Colonic mucosa (tissue), 4 donors: ENCODE results near the gene AEBP1. TPM values are rescaled to one million over a fixed set of nuclear protein-coding genes. Genes with fewer than 3 reads are reported as not detected.

Experiments
- DNase-seq: peaks from one replicate; pipeline ENCODE4 v3.0.0-alpha.2; 2020
- H3K27ac ChIP-seq: fragments of 200-600 bp; one replicate; pipeline ENCODE4 v1.8.0; 2021
- H3K27me3 ChIP-seq: fragments of 200-600 bp; one replicate; pipeline ENCODE4 v1.8.0; 2021
- H3K36me3 ChIP-seq: fragments of 200-600 bp; one replicate; pipeline ENCODE4 v1.8.0; 2021
- H3K4me1 ChIP-seq: fragments of 200-600 bp; one replicate; pipeline ENCODE4 v1.8.0; 2021; ENCODE audit warnings: mild to moderate bottlenecking
- H3K4me3 ChIP-seq: fragments of 200-600 bp; one replicate; pipeline ENCODE4 v1.8.0; 2021
- H3K9ac ChIP-seq, 2 donors: one replicate each; pipeline ENCODE4 v1.7.0; 2013; ENCODE audit warnings: control low read depth in 2 of 2, low read depth in 2 of 2, low read length in 2 of 2
- H3K9me3 ChIP-seq: fragments of 200-600 bp; one replicate; pipeline ENCODE4 v1.8.0; 2021
- CTCF ChIP-seq: fragments of 200-600 bp; IDR thresholded peaks from one replicate; pipeline ENCODE4 v1.8.0; 2022; ENCODE audit warnings: antibody characterized with exemption, mild to moderate bottlenecking
- intact Hi-C: fragments of 100-400 bp; cut with DNase I; formaldehyde crosslinking; loops from one replicate; pipeline ENCODE4 v1.14.1; 2022
- microRNA-seq: library from miRNA; unstranded; fragments of <30 nt; microRNA quantifications from one replicate; pipeline ENCODE4, GENCODE V29; 2019
- total RNA-seq, 2 donors: library from RNA; stranded (reverse); fragmentation: NEBNext Ultra II Directional in 1 of 2; extraction: Animal tissue kit (Norgen Biotek cat#: 25700) in 1 of 2; gene quantifications; one replicate each; pipeline ENCODE4 v1.2.1, GENCODE V29; 2021
- donor health status: healthy.
- donor health status: DM: no; HTN: no; CAD: no.
- donor health status: DM: no; HTN: no; CAD: no.

Gene AEBP1
- total RNA-seq, 2 donors from 2014 or later: 21.4 to 30.4 TPM

- Histone ChIP-seq H3K4me1 (no peaks in the 10 kb centered on the region), H3K4me3 (no peak overlapping the region), H3K27ac (no peak overlapping the region), H3K9me3 (no peaks in the 10 kb centered on the region), H3K9ac (no peak overlapping the region), H3K27me3 (no peaks in the 10 kb centered on the region), H3K36me3 (no peaks in the 10 kb centered on the region)
- no peak for DNase-seq
- intact Hi-C loops: no loop called here
- no peak for TF ChIP-seq CTCF
Observed at GRCh38 chr7:44161371-44161770, 57.2 kb downstream of the AEBP1 start.

- intact Hi-C loops: no loop called here
- Histone ChIP-seq H3K4me3 (no peak overlapping the region), H3K27me3 (no peaks in the 10 kb centered on the region), H3K4me1 (no peaks in the 10 kb centered on the region), H3K36me3 (no peaks in the 10 kb centered on the region), H3K27ac (no peak overlapping the region), H3K9me3 (no peaks in the 10 kb centered on the region), H3K9ac (no peak overlapping the region)
- DNase-seq: no peak
- no peak for TF ChIP-seq CTCF
Observed at GRCh38 chr7:44162179-44162578, 58.0 kb downstream of the AEBP1 start.

GRCh38 chr7:44162785-44163395, 58.7 kb downstream of the AEBP1 start:
- TF ChIP-seq CTCF: no peak

GRCh38 chr7:44163591-44163990, 59.4 kb downstream of the AEBP1 start:
- intact Hi-C loops: no loop called here
- no peaks in the 10 kb centered on the region for H3K4me1 ChIP-seq
- no peaks in the 10 kb centered on the region for H3K27me3 ChIP-seq
- H3K27ac ChIP-seq: no peak overlapping the region
- DNase-seq: no peak
- H3K36me3 ChIP-seq: no peaks in the 10 kb centered on the region
- H3K9me3 ChIP-seq: no peaks in the 10 kb centered on the region
- H3K9ac ChIP-seq: no peak overlapping the region
- no peak for TF ChIP-seq CTCF
- no peak overlapping the region for H3K4me3 ChIP-seq

More at GRCh38 chr7:44162785-44163395, 58.7 kb downstream of the AEBP1 start:
- H3K9me3 ChIP-seq: no peaks in the 10 kb centered on the region
- H3K4me1 ChIP-seq: no peaks in the 10 kb centered on the region
- no peak overlapping the region for H3K27ac ChIP-seq
- H3K9ac ChIP-seq: no peak overlapping the region
- intact Hi-C loops: no loop called here
- DNase-seq: no peak
- H3K27me3 ChIP-seq: no peaks in the 10 kb centered on the region
- H3K36me3 ChIP-seq: no peaks in the 10 kb centered on the region
- H3K4me3 ChIP-seq: no peak overlapping the region

Small RNA genes lying within 50 kb of the gene (microRNA-seq; reads per million reads assigned to microRNA genes)
- gene MIR6838: not detected

Other genes with a start within 250 kb of the AEBP1 start
- 100 to 1,000 TPM; 102 to 160 TPM for gene MRPS24, start 234.8 kb upstream of the AEBP1 start, total RNA-seq
- gene URGCP, start 197.7 kb upstream of the AEBP1 start, total RNA-seq: 10 to 100 TPM; 45.5 to 65.7 TPM
- gene UBE2D4, start 177.9 kb upstream of the AEBP1 start, total RNA-seq: 10 to 100 TPM in 1 of 2 donors, 1 to 10 TPM in 1; 8.9 to 12.8 TPM
- not detected for gene SPDYE1, start 106.4 kb upstream of the AEBP1 start, total RNA-seq
- gene DBNL, start 59.6 kb upstream of the AEBP1 start, total RNA-seq: 100 to 1,000 TPM in 1 of 2 donors, 10 to 100 TPM in 1; 81.4 to 106 TPM
- gene PGAM2, start 38.8 kb upstream of the AEBP1 start, total RNA-seq: under 1 TPM; 0.29 to 0.52 TPM
- gene POLM, start 21.8 kb upstream of the AEBP1 start, total RNA-seq: 10 to 100 TPM; 17.2 to 25.9 TPM
- gene POLD2, start 19.2 kb downstream of the AEBP1 start, total RNA-seq: 100 to 1,000 TPM in 1 of 2 donors, 10 to 100 TPM in 1; 54.8 to 161 TPM
- 1 to 10 TPM in 1 of 2 donors, not detected in 1; 2.2 TPM for gene MYL7, start 37.0 kb downstream of the AEBP1 start, total RNA-seq
- under 1 TPM; 0.17 to 0.19 TPM for gene GCK, start 85.1 kb downstream of the AEBP1 start, total RNA-seq
- gene YKT6, start 96.6 kb downstream of the AEBP1 start, total RNA-seq: 100 to 1,000 TPM in 1 of 2 donors, 10 to 100 TPM in 1; 83.0 to 103 TPM
- under 1 TPM; 0.42 to 0.80 TPM for gene CAMK2B, start 221.2 kb downstream of the AEBP1 start, total RNA-seq